Measurements from ENCODE around the gene ALKAL2. TPM values are rescaled to one million over a fixed set of nuclear protein-coding genes. Genes with fewer than 3 reads are reported as not detected.

The ALKAL2 gene
- total and polyA plus RNA-seq, 7 donors: 0.33 to 8.4 (median 2.7) TPM

DNA sequence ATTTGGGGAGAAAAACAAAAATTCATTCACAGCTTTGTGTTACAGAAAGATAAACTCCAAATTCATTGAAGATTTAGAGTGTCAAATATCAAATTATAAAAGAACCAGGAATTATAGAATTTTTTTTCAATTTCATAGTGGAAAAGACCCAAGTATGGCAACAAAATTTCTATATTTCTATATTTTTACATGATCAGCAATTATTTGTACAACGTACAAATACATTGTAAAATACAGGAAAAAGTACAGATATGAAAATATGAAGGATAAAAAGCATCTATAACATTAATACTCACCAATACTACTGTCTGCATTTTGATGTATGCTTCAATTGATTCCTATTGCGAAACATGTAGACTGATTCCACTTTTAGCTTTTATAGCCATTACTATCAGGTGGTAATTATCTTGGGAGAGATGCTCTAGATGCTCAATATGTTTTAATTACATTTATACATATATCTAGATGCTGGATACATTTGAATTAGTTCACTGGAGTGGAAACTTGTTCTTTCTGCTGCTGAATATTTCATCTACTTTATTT lies 28.0 kb downstream of the ALKAL2 start:
- intact Hi-C loops (cut with DNase I): no loop called here
- H3K27me3 ChIP-seq: no peaks in the 10 kb centered on the region
- H3K36me3 ChIP-seq: peaks cover 0 to 3% (median 0%) of the 10 kb centered on the region in 4 donors
- H3K9me3 ChIP-seq: peaks cover 0 to 5% (median 0%) of the 10 kb centered on the region in 4 donors
- H3K27ac ChIP-seq: no peak overlapping the region
- TF ChIP-seq CTCF (IDR thresholded peaks at IDR 0.05): no peak
- no peak for TF ChIP-seq POLR2A (IDR thresholded peaks at IDR 0.05)
- TF ChIP-seq POLR2AphosphoS5 (IDR thresholded peaks at IDR 0.05): no peak
- TF ChIP-seq EP300 (IDR thresholded peaks at IDR 0.05): no peak
- no peak for DNase-seq
- no peak overlapping the region for H3K4me3 ChIP-seq
- 97% methylated on average over 2 of the region's 2 CpGs for WGBS, 2 donors
- peaks cover 0 to 12% (median 8%) of the 10 kb centered on the region in 4 donors for H3K4me1 ChIP-seq

GRCh38 chr2:258933-259332 lies 29.0 kb downstream of the ALKAL2 start:
- Histone ChIP-seq H3K4me1 (peaks cover 0 to 8% (median 6%) of the 10 kb centered on the region in 4 donors), H3K27ac (no peak overlapping the region), H3K27me3 (no peaks in the 10 kb centered on the region), H3K9me3 (peaks cover 0 to 5% (median 0%) of the 10 kb centered on the region in 4 donors), H3K4me3 (no peak overlapping the region), H3K36me3 (peaks cover 0 to 3% (median 0%) of the 10 kb centered on the region in 4 donors)
- intact Hi-C loops (cut with DNase I): no loop called here
- WGBS, 2 donors: 87 to 92% methylated on average over 3 of the region's 3 CpGs
- no peak for TF ChIP-seq CTCF (IDR thresholded peaks at IDR 0.05)
- TF ChIP-seq POLR2AphosphoS5 (IDR thresholded peaks at IDR 0.05): no peak
- TF ChIP-seq POLR2A (IDR thresholded peaks at IDR 0.05): no peak
- TF ChIP-seq EP300 (IDR thresholded peaks at IDR 0.05): no peak
- DNase-seq: no peak

GRCh38 chr2:257842-258241 lies 30.0 kb downstream of the ALKAL2 start:
- no peaks in the 10 kb centered on the region for H3K4me1 ChIP-seq
- H3K27me3 ChIP-seq: no peaks in the 10 kb centered on the region
- no peak overlapping the region for H3K27ac ChIP-seq
- WGBS, 2 donors: 95 to 96% methylated on average over 2 of the region's 2 CpGs
- intact Hi-C loops (cut with DNase I): no loop called here
- TF ChIP-seq POLR2A (IDR thresholded peaks at IDR 0.05): no peak
- no peak for TF ChIP-seq POLR2AphosphoS5 (IDR thresholded peaks at IDR 0.05)
- no peak overlapping the region for H3K4me3 ChIP-seq
- DNase-seq: no peak
- peaks cover 0 to 3% (median 0%) of the 10 kb centered on the region in 4 donors for H3K36me3 ChIP-seq
- peaks cover 0 to 5% (median 0%) of the 10 kb centered on the region in 4 donors for H3K9me3 ChIP-seq

DNA sequence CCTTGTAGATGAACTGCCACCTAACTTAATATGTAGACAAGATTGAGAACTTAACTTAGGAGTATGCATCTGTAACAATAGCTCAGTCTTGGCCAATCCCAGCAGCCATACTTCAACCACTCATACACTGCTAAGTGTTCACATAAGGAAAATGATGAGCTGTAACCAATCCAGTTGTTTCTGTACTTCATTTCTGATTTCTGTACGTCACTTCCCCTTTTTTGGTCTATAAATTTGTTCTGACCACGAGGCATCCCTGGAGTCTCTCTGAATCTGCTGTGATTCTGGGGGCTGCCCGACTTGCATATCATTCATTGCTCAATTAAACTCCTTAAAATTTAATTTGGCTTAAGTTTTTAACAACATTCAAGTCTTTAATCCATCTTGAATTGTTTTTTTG lies 30.5 kb downstream of the ALKAL2 start:
- no peak for DNase-seq
- TF ChIP-seq POLR2A (IDR thresholded peaks at IDR 0.05): no peak
- no peak for TF ChIP-seq EP300 (IDR thresholded peaks at IDR 0.05)
- TF ChIP-seq CTCF (IDR thresholded peaks at IDR 0.05): no peak
- Histone ChIP-seq H3K27ac (no peak overlapping the region), H3K27me3 (no peaks in the 10 kb centered on the region), H3K9me3 (peaks cover 0 to 5% (median 0%) of the 10 kb centered on the region in 4 donors), H3K4me3 (no peak overlapping the region), H3K4me1 (no peaks in the 10 kb centered on the region), H3K36me3 (peaks cover 0 to 5% (median 0%) of the 10 kb centered on the region in 4 donors)
- intact Hi-C loops (cut with DNase I): no loop called here
- WGBS, 2 donors: 71 to 87% methylated on average over 3 of the region's 3 CpGs

- Histone ChIP-seq H3K36me3 (peaks cover 0 to 18% (median 0%) of the 10 kb centered on the region in 4 donors), H3K9me3 (peaks cover 0 to 5% (median 0%) of the 10 kb centered on the region in 4 donors), H3K27ac (no peak overlapping the region), H3K4me1 (no peaks in the 10 kb centered on the region), H3K4me3 (no peak overlapping the region), H3K27me3 (no peaks in the 10 kb centered on the region)
- 84 to 91% methylated on average over 3 of the region's 3 CpGs for WGBS, 2 donors
- TF ChIP-seq POLR2A (IDR thresholded peaks at IDR 0.05) (no peak), POLR2AphosphoS5 (IDR thresholded peaks at IDR 0.05) (no peak), EP300 (IDR thresholded peaks at IDR 0.05) (no peak), CTCF (IDR thresholded peaks at IDR 0.05) (no peak)
- intact Hi-C loops (cut with DNase I): no loop called here
- DNase-seq: no peak
These were observed 31.8 kb downstream of the ALKAL2 start for GRCh38 chr2:256094-256493.

Measured in sigmoid colon (tissue), 7 donors.